ENCODE measurements around the gene BARX1. TPM values are rescaled to one million over a fixed set of nuclear protein-coding genes. Genes with fewer than 3 reads are reported as not detected.
"Not testable (repeated sequence)": the region's sequence is repeated elsewhere in the genome, so short reads cannot be mapped to it uniquely, and the experiment has no call there.

BARX1 gene
- total RNA-seq, 1 donor, result not detected

DNA sequence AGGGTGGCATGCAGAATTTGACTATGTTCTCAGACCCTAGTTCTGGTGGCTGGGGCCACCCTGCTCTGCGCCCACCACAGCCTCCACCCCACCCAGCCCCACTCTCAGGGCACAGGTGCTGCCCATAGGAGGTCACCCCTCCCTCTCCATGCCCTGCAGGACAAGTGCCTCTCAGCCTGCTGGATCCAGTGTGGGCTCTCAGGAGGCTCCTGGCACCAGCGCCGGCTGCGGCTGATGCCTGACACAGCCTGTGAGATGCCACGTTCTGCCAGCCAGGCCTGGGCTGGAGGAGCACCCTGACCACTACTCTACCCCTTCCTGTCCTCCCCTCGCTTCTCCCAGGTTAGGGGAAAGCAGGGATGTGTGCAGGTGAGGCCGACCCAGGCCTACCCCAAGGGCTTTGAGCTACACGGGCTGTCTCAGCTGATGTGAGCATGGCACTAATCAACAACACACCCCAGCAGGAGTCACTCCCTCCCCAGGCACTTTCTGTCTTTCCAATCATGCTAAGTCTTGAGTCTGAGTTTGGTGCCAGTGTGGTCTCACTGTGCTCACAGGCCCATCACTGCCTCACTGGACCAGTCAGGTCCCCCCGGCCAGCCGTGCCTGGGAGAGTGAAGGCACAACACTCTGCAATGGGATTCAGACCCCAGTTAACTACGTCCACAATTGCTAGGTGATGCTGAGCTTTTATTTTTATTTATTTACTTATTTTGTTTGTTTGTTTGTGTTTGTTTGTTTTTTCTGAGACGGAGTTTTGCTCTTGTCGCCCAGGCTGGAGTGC lies 12.1 kb upstream of the BARX1 start:
- DNase-seq (ENCODE audit: low read depth in 2 of 3, low spot score in 2 of 3), result no peak

DNA sequence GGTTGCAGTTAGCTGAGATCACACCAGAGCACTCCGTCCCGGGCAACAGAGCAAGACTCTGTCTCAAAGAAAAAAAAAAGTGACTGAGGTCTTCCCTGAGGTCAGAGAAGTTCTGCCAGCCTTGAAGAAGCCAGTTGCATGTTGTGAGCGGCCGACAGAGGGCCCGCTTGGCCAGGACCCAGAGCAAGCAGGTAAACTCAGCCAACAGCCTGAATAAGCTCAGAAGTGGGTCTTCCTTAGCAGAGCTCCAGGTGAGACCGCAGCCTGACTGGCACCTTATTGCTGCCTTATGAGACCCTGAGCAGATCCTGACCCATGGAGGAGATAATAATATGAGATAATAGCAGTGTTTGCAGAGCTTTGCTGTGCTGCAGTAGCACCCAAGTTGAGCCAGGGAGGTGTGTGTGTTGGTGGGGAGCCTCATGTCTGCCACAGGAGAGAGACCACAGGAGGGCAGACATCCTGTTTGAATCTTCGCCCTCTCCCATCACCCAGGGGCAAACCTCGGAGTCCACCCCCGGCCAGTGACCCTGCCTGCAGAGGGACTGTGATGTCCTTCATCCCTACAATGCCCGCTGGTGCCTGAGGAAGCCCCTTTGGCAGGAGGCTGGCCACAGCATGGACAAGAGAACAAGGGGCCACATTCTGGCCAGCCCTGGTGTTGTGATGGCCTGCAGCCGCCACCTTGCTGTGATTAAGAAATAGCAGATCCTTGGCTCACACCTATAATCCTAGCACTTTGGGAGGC lies 10.8 kb upstream of the BARX1 start:
- DNase-seq (ENCODE audit: low read depth in 2 of 3, low spot score in 2 of 3), result no peak

DNA sequence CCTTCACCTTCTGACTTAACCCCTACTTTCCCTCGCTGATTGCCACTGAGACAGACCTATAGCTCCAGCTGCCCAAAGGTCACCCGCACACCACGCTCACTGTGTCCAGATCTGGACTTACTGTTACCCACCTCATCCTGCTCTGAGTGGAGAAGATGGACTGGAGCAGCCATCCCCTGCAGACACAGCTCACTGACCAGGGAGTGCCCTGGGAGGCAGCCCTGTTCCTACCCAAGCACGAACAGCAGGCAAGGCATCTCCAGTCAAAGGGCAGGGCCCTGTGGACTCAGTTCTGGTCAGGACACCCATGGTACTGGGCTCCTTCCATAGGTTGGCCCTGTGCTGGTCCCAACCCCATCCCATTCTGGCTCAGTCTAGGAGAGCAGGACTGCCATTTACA lies 9.5 kb upstream of the BARX1 start:
- no peak for DNase-seq (ENCODE audit: low read depth in 2 of 3, low spot score in 2 of 3)

DNA sequence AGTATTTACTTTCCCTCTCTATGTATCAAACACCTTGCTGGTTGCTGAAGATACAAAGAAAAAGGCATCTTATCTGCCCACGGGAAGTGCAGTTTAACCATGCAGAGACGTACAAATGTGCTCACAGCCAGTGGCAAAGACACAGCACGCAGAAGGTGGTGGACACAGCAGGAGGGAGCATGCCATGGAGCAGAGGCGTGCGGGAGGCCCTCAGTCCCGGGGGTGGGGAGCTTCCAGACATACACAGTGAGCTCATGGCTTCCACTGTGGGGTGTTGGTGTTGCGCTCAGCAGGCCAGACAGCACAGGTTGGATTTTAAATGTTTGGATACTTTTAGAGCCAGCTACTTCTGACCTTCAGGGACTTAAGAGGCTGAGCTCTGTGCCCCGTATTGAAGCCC lies 8.8 kb upstream of the BARX1 start:
- DNase-seq (ENCODE audit: low read depth in 2 of 3, low spot score in 2 of 3), result no peak

DNA sequence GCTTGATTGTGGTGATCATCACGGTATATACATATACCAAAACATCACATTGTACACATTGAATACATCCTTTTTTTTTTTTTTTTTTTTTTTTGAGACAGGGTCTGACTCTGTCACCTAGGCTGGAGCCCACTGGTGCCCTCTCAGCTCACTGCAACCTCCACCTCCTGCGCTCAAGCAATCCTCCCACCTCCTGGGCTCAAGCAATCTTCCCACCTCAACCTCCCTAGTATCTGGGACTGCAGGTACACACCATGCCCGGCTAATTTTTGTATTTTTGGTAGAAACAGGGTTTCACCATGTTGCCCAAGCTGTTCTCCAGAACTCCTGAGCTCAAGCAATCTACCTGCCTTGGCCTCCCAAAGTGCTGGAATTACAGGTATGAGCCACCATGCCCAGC lies 8.3 kb upstream of the BARX1 start:
- not testable (repeated sequence) for DNase-seq (ENCODE audit: low read depth in 2 of 3, low spot score in 2 of 3)

DNA sequence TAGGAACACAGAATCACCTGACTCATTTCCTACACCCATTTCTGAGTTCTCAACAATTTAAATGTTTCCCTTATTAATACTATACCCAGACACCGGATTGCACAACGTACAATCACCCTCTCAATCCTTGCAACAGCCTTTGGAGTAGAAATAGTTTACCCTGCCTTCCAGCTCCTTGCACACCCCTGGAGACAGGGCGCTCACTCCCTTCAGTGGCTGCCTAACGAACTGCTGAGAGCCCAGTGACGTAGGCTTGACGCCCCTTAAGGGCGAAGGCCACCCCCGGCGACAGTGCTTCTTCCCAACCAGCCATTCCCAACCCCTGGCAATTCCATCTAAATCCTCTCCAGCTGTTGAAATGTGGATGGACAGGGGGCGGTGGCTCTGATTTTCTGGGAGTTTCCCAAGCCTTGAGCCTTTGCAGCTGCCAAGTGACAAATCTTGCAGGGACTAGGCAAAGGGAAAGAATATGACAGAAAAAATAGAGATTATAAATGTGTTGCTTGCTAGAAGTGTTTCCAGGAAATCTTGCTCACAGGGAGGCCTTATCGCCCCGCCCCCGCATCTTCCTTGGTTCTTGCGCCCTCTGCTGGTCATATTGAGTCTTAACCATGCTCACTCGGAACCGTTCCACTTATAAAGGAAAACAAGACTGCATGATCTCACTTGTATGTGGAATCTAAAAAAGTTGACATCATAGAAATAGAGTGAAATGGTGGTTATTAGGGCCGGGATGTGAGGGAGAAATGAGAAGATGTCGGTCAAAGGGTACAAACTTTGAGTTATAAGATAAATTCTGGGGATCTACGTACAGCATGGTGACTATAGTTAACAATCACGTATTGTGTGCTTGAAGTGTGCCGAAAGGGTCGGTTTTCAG lies 7.6 kb upstream of the BARX1 start:
- DNase-seq (ENCODE audit: low read depth in 2 of 3, low spot score in 2 of 3), result peak; percentile 59 to 96 (median 82)

DNA sequence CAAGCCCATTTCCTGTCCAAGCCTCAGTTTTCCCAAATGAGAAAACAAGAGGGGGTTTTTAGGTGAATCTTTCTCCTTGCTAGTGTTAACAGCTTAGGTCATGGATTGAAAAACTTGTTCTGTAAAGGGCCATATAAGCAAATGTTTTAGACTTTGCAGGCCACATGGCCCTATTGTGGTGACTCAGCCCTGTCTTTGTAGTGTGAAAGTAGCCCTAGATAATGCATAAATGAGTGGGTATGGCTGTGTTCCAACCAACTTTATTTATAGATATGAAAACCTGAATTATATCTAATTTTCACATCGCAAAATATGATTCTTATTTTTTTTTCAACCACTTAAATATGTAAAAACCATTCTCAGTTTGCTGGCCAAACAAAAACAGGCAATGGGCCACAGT lies 6.9 kb upstream of the BARX1 start:
- no peak for DNase-seq (ENCODE audit: low read depth in 2 of 3, low spot score in 2 of 3)

DNA sequence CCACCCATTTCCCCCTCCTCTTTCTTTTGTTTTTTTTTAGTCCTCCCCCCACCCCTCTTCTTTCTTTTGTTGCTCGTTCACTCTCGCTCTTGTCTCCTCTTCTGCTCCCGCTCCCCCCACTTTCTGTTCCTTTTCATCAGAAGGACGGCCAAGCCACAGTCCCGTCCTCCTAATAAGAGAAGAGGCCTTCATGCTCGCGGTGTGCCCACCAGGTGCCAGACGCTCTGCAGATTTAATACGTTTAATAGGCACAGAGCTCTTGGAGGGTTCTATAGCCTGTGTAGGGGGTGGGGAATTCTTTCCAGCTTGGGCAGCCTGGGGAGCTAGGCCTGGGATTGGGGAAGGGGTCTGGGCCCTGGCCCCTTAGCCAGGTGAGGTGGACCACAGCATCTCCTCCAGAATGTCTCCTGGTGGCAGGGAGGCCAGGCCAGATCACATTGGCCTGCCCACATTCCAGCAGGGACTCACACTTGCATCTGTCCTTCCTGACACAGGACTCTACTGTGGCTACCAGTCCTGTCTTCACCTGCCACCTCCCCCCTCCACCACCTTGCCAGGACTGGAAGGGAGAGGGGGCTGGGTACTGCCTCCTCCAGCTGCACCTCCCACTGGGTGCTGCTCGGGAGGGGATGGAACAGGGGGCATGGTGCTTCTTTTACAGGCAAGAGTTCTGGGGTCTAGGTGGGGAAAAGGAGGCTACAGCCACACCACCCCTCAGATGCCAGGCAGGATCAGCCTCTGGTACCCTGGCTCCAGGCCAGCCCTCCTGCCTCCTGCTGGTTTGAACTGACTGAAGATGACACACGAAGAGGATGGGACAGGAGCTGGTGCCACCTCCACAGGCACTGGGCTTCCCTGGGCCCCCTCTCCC lies 6.1 kb upstream of the BARX1 start:
- DNase-seq (ENCODE audit: low read depth in 2 of 3, low spot score in 2 of 3), result no peak

DNA sequence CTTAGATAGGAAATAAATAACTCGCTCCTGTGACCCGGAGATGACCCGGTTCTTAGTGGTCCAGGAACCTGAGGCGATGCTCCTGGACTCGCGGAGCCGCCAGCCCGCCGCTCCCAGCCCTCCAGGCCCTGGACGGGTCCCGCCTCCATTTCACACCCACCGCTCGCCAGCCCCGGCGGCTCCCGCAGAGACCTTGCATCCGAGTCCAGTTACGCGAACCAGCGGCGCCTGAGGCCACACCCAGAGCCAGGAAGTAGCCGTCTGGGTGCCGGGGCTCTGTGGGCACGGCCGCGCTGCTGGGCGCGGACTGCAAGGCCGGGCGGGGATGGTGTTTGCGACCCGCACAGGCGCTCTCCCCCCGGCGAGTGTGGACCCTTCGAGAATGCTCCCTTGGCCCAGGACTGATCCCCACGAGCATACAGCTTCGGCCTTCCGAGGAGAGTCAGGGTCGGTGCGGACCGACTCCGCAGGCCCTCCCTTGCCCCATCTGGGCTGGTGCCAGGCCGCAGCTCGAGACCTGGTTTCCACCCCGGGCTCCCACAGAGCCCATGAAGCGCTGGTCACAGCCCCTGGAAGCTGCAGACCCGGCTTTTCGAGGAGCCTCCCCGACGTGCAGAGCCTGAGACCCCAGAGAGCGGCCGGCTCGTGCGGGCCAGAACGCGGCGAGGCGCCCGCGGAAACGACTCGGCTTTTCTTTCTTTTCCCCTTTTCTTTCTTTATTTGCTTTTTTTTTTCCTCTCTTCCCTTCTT lies 5.2 kb upstream of the BARX1 start:
- no peak for DNase-seq (ENCODE audit: low read depth in 2 of 3, low spot score in 2 of 3)

DNA sequence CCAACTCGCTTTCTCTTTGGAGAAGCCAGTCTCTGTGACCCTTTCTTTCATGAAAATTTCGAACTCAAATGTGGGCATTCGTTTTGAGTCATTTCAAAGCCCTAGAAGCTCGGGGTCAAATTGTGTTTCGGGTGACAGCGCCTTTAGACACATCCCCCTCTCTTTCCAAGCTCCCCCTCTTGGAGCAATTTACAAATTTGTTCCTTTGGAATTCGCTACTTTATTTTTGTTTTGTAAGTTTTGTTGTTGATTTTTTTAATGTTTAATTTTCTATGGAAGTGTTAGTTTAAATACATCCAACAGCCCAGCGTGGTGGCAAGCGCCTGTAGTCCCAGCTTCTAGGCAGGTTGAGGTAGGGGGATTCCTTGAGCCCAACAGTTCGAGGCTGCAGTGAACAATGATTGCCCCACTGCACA lies 4.6 kb upstream of the BARX1 start:
- DNase-seq (ENCODE audit: low read depth in 2 of 3, low spot score in 2 of 3), result no peak

DNA sequence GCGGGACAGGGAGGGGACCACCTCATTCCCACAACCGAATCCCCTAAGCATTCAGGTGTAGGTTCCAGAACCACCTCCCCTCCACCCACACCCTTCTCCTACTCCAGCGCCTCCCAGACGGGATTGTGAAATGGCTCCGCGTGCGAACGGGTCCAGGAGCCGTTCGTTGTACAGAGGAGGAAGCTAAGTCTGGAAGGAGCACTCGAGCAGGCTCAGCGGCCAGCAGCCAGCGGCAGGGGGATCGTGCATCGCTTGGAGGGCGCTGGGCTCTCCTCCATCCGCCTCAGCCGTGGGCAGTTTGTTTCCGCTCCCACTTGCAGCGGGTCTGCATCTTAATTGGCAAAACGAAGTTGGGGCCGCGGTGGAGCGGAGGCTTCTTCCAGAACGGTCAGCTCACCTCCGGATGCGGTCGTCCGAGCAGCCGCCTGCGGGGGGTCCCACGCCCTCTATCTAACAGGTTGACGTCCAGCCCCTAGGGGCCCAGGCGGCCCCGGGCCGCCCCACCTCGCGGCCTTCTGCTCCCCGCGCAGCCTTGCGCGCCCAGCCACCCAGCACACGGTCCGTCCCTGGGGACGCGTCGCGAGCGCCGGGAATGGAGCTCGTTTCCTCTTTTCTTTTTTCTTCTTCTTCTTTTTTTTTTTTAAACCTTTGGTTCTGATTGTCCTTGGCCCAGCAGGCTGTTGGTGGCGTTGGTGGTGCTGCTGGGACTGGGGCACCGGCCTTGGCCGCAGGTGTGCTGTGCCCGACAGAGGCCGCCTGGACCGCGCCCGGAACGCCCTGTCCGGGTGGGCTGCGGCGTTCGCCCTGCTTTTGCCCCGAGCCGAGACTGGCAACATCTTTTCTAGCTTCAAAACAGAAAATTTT lies 3.9 kb upstream of the BARX1 start:
- DNase-seq (ENCODE audit: low read depth in 2 of 3, low spot score in 2 of 3), result no peak

DNA sequence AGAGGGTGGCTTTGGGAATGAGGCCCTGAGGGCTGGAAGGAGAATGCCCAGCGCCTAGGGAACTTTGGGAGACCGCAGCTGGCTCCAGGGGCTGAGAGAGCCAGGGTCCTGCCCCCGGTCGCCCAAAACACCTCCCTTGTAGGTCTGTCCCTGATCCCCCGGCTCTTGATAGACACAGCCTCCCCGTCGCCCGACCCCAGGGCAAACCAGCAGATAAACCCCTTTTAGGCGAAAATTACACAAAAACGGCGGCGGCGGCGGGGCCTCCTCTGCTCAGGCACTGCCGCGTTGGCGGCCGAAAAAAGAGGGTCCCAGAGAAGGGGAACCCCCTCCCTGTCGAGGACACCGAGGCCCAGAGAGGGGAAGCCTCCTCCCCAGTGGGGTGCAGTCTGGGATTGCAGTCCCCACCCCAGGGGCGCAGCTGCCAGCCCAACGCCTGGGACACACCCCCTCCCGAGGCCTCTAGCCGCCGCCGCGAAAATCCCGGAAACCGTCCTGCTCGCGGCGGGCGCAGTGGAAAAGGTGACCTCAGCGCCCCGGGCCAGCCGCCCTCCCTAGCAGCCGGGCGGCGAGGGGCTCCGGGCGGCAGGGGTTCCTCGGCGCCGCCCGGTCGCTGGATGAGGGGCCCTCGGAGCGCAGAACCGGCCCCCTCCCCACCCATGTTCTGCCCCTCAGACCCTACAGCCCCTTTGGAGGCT lies 3.1 kb upstream of the BARX1 start:
- DNase-seq (ENCODE audit: low read depth in 2 of 3, low spot score in 2 of 3), result peak in 1 of 3 donors; percentile 48

DNA sequence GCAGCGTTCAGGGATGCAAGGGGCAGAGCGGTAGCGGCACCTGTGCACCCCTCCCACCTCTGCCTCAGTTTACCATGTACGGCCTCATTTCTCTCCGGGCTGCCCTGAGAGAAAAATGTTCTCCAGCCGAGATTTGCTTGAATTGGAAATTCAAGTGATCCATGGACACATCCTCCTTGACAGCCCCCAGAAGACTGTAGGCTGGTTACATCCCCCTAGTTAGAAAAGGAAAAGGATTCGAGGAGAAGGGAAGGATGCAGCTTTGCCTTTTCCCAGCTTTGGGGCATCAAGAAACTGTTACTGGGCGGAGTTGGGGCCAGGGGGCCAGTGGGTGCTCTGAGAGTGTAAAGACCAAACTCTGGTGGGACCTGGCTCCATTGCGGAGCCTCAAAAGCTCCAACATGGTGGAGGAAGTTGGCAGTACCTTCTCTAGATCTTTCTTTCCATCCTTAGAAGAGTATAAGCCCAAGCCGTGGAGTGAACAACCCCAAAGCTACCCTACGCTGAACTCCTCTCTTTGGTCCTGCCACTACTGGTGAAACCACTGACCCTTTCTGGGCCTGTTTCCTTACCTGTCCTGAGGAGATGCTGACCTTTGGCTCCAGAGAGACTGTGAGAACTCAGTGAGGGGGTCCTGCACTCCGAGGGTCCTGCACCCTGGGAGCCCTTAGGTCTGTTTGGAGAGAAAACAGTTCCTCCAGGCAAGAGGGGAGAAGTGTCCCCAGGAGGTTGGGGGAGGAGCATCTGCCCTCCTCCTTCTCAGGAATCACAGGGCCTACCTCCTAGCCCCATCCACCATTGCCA lies 1.0 kb upstream of the BARX1 start:
- no peak for DNase-seq (ENCODE audit: low read depth in 2 of 3, low spot score in 2 of 3)

DNA sequence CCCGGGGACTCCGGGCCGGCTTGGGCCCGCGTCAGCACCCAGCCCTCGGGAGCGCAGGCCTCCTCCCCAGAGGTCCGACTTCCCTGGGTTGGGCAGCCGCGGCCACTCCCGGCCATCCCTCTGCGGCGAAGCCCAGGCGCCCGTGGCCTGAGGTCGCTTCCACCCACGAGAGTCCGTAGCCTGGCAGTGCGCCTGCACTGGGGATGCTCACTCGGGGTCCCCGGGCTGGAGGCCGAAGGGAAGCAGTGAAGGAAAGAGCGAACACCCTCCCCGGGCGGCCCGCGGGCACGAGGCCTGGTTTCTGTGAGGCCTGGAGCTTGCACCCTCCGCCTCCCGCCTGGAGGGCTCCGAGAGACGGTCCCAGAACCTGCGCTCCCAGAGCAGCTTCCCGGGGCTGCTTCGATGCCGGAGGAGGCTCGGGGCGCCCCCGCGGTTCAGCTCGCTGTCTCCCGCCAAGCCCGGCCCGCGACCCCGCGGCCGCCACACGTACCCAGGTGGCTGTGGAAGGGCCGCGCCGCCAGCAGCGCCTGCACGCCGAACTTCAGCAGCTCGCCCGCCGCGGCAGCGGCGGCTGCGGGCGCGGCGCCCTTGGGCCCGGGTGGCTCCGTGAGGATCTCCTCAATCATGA lies 607 bp downstream of the BARX1 start:
- no peak for DNase-seq (ENCODE audit: low read depth in 2 of 3, low spot score in 2 of 3)

DNA sequence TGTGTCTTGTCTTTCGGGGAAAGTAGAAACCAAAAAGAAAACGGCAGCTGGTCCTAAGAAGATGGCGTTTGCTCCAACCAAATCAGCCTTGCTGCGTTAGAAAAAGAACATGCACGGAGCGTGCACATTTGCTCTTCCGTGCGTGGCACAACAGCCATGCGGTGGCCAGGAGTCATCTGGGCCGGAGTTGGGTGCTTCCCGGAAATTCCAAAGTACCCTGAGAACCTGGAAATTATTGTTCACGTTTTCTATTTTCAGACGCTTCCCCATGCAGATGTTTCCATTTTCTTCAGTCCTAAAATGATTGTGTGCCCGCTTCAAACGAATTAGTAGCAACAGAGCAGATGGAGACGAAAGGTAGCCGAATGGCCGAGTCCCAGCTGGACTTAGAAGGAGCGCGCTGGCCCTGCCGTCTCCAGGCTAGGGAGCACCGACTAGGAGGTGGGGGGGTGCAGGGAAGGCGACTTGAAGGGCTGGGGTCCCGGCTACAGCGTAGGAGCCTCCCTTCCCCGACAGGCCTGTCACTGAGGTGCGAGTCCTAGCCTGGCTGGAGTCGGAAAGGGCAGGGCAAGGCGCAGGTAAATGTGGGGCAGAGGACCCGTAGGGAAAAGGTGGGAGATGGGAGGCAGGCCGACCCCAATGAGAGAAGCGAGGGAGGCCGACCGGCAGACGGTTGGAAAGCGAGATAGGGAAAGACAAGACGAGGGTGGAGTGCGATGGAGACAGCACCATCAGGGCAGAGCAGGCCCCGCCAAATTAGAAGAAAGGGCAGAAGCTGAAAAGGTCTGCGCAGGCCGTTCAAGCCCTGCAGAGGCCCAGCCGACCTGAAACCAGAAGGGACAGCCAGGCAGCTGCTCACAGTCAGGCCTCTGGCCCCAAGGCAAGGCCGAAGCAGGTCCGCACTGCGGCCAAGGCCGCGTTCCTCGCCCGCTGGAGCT lies 1.4 kb downstream of the BARX1 start:
- DNase-seq (ENCODE audit: low read depth in 2 of 3, low spot score in 2 of 3), result no peak
